Measurements from ENCODE around the gene PPP1R37. TPM values are rescaled to one million over a fixed set of nuclear protein-coding genes. Genes with fewer than 3 reads are reported as not detected.

Gene PPP1R37
- total RNA-seq, 2 experiments from 2014 or later = 20.9 to 21.2 TPM

DNA sequence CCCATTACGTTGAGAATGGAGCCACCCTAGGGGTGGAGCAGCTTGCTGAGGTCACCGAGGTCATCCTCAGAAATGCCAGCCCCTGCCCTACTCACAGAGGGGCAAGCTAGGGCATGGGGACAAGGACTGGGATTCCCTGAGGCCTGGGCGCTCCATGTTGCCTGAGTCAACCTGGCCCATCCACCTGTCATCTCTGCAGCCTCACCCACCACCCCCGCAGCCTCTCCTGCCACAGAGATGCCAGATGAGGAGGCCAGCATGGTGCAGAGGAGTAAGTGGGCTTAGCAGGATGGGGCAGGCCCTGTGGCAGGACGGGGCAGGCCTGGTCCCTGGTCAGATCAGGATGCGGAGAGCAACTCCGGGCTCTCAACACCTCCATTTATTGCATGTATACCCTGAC is 58.3 kb downstream of the PPP1R37 start:
- peaks cover 21% of the 10 kb centered on the region for H3K27me3 Mint-ChIP-seq
- intact Hi-C loops (cut with micrococcal nuclease) = no loop called here
- TF ChIP-seq, protein P1, sequence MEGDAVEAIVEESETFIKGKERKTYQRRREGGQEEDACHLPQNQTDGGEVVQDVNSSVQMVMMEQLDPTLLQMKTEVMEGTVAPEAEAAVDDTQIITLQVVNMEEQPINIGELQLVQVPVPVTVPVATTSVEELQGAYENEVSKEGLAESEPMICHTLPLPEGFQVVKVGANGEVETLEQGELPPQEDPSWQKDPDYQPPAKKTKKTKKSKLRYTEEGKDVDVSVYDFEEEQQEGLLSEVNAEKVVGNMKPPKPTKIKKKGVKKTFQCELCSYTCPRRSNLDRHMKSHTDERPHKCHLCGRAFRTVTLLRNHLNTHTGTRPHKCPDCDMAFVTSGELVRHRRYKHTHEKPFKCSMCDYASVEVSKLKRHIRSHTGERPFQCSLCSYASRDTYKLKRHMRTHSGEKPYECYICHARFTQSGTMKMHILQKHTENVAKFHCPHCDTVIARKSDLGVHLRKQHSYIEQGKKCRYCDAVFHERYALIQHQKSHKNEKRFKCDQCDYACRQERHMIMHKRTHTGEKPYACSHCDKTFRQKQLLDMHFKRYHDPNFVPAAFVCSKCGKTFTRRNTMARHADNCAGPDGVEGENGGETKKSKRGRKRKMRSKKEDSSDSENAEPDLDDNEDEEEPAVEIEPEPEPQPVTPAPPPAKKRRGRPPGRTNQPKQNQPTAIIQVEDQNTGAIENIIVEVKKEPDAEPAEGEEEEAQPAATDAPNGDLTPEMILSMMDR (IDR thresholded peaks at IDR 0.05) = no peak
- ChIA-PET CTCF (interaction anchor here (2.8 kb wide), 1 partner anchor 27 kb away, joined by 11 read pairs; no protein-coding TSS in a partner anchor), POLR2A (interaction anchor here (0.6 to 1.0 kb wide), 2 partner anchors 12 to 198 kb away, joined by 3 read pairs; no protein-coding TSS in a partner anchor)
- DNase-seq (no peak), ATAC-seq (no peak)
- H3K4me1 Mint-ChIP-seq (ENCODE audit: low read depth) = peaks cover 25% of the 10 kb centered on the region
- no peak overlapping the region for H3K4me3 Mint-ChIP-seq
- H3K36me3 Mint-ChIP-seq (ENCODE audit: low read depth) = peaks cover 9% of the 10 kb centered on the region
- H3K27ac Mint-ChIP-seq = no peak overlapping the region
- peaks cover 2% of the 10 kb centered on the region for H3K9me3 Mint-ChIP-seq

DNA sequence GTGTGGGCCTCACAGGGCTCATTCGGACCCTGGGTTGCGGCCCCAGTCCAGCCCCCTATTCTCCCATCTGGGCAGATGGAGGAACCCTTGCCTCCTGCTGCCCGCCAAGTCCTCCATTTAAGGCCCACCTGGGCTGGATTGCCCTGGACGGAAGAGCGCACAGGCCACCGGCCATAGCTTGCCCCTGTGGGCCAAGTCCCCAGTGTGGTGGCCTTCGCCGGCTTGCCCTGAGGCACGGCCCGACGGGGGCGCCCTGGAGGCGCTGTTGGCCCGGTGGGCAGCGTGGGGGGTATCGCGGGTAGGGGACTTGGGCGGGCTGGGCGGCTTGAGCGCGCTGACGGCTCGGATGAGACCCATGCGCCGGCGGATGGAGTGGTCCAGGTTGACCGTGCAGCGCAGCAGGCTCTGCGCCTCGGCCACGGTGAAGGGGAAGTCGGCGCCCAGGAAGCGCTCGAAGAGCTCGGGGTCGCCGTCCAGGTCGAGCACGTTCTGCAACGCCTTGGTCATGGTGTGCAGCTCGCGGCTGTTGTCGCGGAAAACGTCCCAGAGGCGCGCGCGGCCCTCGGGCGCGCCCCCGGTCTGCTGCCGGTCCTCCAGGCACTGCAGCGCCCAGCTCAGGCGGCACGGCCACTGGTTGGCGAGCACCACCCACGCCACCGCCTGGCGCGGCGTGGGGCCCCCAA is 59.0 kb downstream of the PPP1R37 start:
- POLR2A ChIA-PET = interaction anchor here (0.6 to 1.1 kb wide), 6 partner anchors 9 to 197 kb away, joined by 3 to 7 read pairs (median 3); partner anchors contain the start of genes NKPD1 and PPP1R37
- CTCF ChIA-PET = interaction anchor here (1.1 kb wide), 2 partner anchors 23 to 26 kb away, joined by 3 to 5 read pairs; partner anchors contain the start of gene TRAPPC6A
- peaks cover 2% of the 10 kb centered on the region for H3K9me3 Mint-ChIP-seq
- no peak overlapping the region for H3K4me3 Mint-ChIP-seq
- peaks cover 21% of the 10 kb centered on the region for H3K27me3 Mint-ChIP-seq
- DNase-seq = no peak
- intact Hi-C loops (cut with micrococcal nuclease) = no loop called here
- H3K36me3 Mint-ChIP-seq (ENCODE audit: low read depth) = peaks cover 9% of the 10 kb centered on the region
- H3K27ac Mint-ChIP-seq = no peak overlapping the region
- TF ChIP-seq, protein P1 (IDR thresholded peaks at IDR 0.05) = no peak
- ATAC-seq = no peak
- peaks cover 25% of the 10 kb centered on the region for H3K4me1 Mint-ChIP-seq (ENCODE audit: low read depth)

DNA sequence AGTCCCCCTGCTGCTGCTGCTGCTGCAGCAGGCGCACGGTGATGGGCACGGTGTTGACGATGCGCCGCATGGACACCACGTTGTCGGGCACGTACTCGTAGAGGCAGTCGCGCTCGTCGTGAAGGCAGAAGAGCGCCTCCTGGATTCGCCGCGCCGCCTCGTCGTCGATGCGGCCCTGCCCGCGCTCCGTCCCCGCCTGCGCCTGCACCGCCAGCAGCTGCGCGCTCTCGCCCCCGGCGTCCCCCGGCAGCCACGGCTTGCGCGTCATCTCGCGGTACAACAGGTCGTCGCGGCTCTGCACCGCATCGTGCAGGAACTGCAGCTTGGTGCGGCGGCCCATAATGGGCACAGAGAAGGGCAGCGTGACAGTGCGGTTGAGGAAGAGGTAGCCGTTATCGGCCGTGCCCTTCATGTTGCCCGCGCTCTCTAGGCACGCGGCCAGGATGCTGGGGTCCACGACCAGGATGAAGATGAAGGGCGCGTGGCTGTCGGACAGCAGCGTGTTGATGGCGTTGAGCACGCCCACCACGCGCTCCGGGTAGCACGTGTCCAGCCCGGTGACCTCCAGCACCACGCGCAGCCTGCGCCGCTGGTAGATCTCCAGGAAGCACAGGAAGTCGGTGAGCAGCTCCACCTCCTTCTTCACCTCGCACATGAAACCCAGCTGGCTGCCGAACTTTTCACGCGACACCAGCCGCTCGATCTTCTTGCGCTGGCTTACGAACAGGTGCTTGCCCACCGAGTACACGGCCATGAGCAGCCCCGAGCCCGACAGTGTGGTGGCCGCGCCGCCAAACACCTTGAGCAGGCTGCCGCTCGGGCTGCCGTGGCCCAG is 59.7 kb downstream of the PPP1R37 start:
- Mint-ChIP-seq H3K36me3 (ENCODE audit: low read depth) (peaks cover 7% of the 10 kb centered on the region), H3K9me3 (peaks cover 2% of the 10 kb centered on the region), H3K4me3 (peak overlapping the region; percentile 52), H3K27ac (peak overlapping the region; percentile 30), H3K27me3 (peaks cover 23% of the 10 kb centered on the region), H3K4me1 (ENCODE audit: low read depth) (peaks cover 25% of the 10 kb centered on the region)
- intact Hi-C loops (cut with micrococcal nuclease) = no loop called here
- ChIA-PET POLR2A (interaction anchor here (0.7 to 1.5 kb wide), 8 partner anchors 8 to 60 kb away, joined by 3 to 7 read pairs (median 3); partner anchors contain the start of genes BLOC1S3, NKPD1 and PPP1R37), CTCF (interaction anchor here (0.7 to 2.6 kb wide), 6 partner anchors 12 to 31 kb away, joined by 3 to 6 read pairs (median 3); partner anchors contain the start of gene TRAPPC6A)
- ATAC-seq = peak; percentile 50
- TF ChIP-seq, protein P1 (IDR thresholded peaks at IDR 0.05) = no peak
- peak; percentile 71 for DNase-seq

DNA sequence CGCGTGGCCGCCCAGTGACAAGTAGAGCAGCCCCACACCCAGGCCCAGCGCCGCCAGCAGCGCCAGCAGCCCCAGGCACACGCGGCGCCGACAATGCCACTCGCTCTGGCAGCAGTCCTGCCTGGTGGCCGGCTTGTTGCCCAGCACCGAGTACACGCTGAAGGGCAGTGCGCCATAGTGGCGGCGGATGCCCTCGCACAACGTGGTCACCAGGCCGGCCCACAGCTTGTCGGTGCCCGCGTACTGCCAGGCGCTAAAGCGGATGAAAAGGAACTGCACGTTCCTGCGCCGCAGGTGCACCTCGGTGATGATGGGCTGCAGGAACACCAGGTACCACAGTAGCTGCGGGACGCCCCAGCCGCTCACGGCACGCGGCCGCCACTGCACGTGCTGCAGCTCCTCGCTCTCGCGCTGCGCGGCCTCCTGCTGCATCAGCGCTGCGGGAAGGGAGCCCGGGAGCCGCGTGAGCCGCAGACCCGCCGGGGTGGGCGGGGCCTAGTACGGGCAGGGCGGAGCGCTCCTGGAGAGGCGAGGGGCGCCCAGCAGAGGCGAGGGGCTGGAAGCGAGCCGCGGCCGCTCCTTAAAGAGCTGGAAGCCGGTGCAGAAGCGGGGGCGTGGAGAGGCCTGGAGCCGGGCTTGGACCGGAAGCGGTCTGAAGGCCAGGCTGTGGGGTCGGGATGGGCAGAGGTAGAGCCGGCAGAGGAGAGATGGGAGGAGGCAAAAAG is 60.5 kb downstream of the PPP1R37 start:
- Mint-ChIP-seq H3K4me3 (no peak overlapping the region), H3K27ac (no peak overlapping the region), H3K4me1 (ENCODE audit: low read depth) (peaks cover 25% of the 10 kb centered on the region), H3K36me3 (ENCODE audit: low read depth) (peaks cover 7% of the 10 kb centered on the region), H3K9me3 (peaks cover 2% of the 10 kb centered on the region), H3K27me3 (peaks cover 27% of the 10 kb centered on the region)
- peak; percentile 17 for ATAC-seq
- intact Hi-C loops (cut with micrococcal nuclease) = no loop called here
- CTCF ChIA-PET = interaction anchor here (0.7 to 2.6 kb wide), 4 partner anchors 11 to 30 kb away, joined by 3 to 6 read pairs (median 3); no protein-coding TSS in a partner anchor
- DNase-seq = peak; percentile 39
- TF ChIP-seq, protein P1 (IDR thresholded peaks at IDR 0.05) = no peak
- POLR2A ChIA-PET = interaction anchor here (0.7 to 1.5 kb wide), 5 partner anchors 11 to 364 kb away, joined by 3 to 5 read pairs (median 5); partner anchors contain the start of gene BLOC1S3
